SW 1271 (cell line): ENCODE measurements around the gene IRF2.

Source experiments
- DNase-seq, 2 experiments: peaks; one replicate each; lab custom pipeline; 2025; lab: John Stamatoyannopoulos, UW

The IRF2 gene

GRCh38 chr4:184474263-184475095, at the start of gene IRF2:
IRF2 (minus strand) TSS chr4:184474550; CDS start chr4:184429064, 45,486 bp downstream.
- peak; percentile 76 to 83 for DNase-seq

DNA sequence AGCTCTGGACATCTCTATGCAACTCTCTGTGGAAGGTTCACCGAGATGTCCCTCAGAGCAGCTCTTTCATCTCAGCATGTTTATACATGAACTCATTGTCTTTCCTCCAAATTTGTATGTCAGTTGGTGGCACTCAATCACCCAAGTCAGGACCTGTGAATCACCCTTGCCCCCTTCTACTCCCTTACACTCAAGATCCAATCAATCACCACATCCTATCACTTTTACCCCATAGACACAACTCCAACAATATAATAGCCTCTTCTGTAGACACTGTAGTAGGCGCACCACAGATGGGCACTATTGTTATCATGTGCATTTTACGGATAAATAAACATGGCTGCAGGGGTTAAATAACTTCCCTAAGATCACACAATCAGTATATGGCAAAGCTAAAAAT, 41.3 kb upstream of the IRF2 start:
- DNase-seq: no peak

DNA sequence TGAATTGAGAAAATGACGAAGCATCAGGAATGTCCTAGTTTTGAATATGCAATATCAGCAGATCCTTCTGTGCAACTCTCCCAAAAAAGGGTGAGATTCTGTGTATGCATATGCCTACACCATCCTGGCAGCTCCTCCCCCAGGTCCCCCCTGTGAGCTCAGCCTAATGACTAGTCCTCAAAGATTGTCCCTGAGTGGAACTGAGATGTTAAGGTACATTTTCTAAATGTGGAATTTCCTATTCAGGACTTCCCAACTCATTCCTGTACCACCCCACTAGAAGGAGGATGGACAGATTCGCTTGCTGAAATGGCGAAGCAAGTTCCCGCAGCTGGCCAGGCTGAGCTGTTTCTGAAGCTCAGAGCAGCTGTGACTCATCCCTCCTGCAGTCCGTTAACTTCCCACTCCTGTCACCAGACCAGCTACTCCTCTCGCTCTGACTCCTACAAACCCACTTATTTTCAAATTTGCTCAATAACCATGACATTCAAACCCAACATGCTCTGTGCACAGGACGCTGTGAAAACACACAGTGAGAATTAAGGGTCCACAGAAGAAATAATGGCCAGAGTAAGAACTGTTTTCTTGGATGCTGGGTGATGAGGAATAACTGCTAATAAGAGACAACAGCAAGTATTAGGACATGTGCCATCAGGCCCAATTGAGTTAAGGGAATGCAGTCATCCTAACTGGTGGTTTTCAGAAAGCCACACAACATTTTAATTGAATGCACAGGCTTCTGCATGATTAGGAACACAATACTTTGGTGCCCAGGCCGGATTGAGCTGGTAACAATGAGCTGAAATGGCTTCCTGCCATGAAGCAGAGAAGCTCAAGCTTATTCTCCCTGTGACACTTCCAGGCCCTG, 40.0 kb upstream of the IRF2 start:
- DNase-seq: no peak

DNA sequence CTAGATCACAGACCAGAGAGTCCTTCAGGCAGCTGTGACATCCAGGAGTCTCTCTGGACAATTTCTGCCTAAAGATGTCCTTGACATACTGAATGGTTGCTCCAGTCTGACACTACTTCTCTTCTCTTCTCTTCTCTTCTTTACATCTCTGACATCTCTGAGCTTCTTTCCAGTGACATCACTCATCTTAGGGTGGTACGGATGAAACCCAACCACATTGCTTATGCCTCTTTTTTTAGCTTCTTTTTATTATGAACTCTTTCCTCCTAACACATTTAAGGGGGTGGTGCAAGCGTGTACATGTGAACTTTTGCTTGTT, 39.4 kb upstream of the IRF2 start:
- DNase-seq: no peak

GRCh38 chr4:184511156-184511555, 36.8 kb upstream of the IRF2 start:
- no peak for DNase-seq

DNA sequence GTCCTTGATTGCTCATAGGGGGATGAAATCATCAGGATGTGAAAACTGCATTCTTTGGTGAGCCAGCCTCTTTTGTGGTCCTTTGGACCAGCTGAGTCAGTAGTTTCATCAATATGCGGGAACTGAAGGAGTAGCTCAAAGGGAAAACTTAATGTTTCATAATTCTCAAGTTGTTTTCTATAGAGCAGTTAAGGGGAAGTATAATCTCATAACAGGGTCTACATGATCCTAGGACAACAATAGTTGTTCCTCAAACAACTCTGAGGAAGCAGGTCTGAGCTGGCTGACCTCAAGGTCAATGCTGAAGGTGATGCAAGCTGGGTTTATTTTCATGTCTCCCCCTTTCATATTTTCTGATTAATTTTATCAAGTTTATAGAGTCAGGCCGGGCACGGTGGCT, 36.1 kb upstream of the IRF2 start:
- DNase-seq: no peak

GRCh38 chr4:184506527-184507121, 32.3 kb upstream of the IRF2 start:
- DNase-seq: no peak

DNA sequence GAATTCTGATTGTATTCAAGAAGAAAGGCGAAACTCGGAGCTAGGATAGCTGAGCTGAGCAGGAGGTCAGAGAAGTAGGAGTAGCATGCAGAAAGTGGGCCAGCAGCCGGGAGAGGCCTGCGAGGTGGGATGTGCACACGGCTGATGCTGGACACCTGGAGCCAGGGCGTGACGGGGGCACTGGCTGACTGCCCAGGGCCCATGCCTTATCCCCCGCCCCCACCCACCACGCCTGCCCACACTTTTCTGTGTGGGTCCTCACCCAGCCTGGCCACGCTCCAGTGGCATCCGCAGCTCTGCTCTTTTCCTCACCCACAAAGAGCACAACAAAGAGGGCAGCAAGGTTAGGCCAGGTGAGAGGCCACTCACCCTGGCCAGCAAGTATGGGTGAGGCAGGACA, 30.0 kb upstream of the IRF2 start:
- no peak for DNase-seq

DNA sequence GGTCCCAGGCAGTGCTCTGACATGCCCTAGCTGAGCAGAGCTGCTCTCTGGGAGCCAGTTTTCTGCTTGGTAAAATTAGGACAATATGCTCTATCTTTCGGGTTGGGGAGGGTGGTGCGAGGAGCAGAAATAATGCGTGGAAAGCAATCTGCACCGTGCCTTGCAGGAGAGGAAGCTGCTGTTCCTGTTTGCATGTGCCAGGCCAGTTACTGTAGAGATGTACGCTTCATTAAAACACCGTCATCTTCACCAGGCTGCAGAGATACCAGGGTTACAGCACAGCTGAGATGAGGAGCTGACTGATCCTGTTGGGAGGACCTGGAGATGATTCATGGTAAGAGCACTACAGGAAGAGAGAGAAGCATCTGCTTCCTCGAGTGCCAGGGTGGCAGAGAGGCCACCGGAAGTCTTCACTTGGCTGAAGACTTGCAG, 29.5 kb upstream of the IRF2 start:
- no peak for DNase-seq

DNA sequence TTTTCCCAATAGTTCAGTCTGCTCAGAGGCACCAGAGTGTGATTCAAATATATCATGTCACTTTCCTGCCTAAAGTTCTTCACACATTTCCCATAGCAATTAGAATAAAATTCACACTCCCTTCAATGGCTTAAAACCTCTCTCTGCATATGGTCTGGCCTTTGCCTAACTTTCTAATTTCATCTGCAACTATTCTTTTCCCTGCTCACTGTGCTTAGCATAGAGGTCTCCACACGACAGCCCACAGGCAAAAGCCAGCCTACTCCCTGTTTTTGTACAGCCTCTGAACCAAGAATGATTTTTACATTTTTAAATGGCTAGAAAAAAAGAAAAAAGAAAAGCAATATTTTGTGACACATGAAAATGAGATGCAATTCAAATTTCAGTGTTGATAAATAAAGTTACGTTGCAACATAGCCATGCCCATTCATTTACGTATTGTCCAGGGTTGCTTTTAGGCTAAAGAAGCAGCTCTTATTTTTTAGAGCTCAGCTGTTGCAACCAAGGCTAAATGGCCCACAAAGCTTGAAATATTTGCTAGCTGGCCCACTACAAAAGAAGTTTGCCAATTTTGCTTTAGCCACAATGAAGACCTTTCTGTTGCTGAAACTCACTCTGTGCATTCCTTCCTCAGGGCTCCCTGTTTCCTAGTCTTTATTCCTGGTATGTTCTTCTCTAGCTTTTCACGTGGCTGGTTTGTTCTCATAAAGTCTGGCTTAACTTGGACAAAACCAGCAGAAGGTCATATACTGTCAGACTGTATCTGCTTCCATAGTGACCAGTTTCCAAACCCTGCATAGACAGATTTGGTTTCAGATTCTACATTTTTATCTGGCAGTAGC, 26.6 kb upstream of the IRF2 start:
- no peak for DNase-seq

GRCh38 chr4:184499996-184500395, 25.6 kb upstream of the IRF2 start:
- no peak for DNase-seq

DNA sequence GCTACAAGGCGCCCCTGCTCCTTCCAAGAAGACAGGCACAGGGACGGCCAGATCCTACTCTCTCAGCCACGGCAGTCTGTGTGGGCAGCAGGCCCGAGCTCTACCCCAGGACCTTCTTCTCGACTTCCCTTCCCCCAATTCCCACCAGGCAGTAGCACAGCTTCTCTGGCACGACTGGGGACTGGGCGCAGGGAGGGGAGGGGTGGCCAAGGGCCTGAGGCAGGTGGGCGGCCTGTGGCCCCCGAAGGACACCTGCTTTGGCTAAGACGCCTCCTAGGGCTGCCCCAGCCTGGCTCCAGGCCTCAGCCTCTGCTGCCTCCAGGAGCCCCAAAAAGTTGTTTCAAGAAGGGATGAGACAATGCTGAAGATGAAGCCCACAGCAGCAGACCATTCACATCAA, 24.2 kb upstream of the IRF2 start:
- DNase-seq: no peak

- no peak for DNase-seq
Observed at GRCh38 chr4:184489771-184490170, 15.4 kb upstream of the IRF2 start.

- DNase-seq: no peak
Observed at GRCh38 chr4:184487503-184487902, 13.2 kb upstream of the IRF2 start.

DNA sequence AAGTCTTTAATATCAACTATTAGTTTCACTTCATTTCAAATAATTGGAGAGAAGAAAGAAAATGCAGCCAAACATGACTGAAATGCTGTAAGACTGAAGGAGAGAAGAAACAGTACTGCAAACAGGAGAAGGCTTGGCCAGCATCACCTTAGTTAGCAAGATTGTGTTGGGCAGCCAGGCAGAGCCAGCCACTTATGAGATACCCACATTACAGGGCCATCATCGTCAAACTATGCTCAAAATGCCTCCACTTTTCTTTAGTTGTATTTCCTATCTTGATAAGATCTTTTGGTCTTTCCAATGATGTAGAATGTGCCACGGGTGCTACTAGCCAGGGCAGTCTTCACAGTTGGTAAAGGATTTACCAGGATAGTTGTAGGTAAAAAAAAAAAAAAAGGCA, 10.9 kb upstream of the IRF2 start:
- no peak for DNase-seq

DNA sequence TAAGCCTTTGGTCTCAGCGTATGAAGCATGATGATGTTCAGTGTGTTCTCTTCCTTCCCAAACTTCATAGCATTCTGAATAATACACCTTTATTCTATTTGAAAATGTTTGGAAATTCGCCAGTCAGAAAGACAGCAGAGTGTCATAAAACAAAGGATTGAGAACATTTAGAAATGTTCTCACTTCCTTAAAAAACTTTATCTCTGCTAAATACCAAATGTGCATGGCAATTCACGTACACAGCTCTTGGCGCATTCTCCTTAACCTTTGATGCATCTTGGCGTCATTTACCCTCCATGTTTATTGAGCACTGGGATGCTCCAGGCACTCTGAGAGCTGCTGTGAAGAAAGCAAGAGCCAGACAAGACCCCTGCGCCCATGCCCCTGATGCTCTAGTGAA, 7.2 kb upstream of the IRF2 start:
- DNase-seq: no peak

DNA sequence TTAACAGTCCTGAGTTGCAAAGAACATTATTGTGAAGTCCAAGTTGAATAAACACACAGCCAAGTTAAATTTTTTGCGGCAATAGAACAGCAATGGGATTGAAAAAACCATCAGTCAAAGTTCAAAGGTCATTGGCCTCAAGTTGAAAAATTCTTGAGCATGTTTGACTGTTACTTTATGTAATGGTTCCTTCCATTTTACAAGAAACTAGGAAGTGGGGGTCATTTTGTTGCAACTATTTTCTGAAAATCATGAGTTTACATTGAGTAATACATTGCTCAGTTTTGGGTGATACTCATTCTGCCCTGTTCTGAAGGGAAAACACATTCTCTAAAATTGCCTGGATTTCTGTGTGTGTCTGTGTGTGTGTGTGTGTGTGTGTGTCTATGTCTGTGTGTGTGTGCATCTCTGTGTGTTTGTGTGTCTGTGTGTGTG, 5.2 kb upstream of the IRF2 start:
- no peak for DNase-seq

DNA sequence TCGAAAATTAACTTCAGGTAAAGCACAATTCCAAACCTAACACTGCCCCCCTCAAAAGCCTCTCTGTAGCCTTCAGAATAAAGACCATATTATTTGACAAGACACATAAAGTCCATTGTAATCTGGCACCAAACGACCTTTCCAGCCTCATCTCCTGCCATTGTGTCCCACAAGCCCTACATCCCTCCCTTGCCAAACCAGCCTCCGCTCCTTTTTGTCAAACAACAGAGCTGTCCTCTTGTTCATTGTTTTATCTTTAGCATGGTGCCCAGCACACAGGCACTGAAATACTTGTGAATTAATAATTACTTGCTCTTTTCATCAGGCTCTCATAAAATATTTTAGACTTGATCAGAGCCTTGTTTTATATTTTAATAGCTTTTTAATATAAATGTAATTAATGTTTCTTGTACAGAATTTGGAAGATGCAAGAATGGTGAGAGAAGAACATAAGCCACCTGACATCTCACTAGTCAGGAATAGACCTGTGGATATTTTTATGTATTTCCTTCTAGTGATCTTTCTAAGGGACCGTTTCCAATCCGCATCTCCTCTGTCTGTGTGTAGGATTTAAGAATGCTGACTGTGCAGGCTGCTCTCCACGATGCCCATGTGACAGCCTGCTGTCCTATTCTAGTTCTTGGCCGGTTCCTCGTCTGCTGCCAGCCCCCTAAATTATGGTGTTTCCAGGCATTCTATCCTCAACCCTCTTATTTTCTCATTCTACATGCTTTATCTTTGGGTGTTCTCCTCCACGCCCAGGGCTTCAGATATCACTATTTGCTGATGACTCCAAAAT, 3.0 kb upstream of the IRF2 start:
- no peak for DNase-seq

DNA sequence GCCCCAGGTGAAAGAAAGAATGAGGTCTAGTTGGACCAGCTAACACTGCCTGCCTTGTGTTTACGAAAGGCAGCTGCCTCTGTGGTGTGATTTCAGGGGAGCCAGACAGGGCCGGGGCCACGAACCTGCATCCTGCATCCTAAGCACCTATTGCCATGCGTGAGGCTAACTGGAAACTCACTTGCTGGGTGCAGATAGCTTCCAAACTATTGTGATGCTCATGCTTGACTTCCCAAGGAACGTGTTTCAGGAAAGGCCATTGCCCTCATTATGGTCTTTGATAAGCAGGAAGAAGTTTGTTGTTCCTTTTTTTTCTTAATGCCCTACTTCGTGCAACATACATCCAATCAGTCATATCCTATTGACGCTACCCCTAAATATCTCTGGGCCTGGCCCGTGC, 2.3 kb upstream of the IRF2 start:
- DNase-seq: no peak

DNA sequence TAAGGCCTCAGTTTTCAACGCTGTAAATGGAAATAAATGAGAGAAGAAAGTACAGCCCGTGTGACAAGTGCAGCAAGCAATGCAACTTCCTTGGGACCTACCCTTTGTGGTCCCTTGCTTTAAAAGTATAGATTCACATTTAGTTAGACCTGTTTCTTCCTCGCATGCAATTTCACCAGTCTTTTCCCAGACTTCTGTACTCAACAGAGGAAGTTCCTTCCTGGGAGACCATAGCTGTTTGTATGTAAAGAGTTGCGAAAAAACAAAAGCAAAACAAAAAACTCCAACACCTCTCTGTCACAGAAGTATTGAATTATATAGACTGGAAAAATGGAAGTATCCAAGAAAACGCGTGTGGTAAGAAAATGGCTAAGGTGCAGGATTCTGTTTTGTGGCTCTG, 1.1 kb upstream of the IRF2 start:
- DNase-seq: no peak

DNA sequence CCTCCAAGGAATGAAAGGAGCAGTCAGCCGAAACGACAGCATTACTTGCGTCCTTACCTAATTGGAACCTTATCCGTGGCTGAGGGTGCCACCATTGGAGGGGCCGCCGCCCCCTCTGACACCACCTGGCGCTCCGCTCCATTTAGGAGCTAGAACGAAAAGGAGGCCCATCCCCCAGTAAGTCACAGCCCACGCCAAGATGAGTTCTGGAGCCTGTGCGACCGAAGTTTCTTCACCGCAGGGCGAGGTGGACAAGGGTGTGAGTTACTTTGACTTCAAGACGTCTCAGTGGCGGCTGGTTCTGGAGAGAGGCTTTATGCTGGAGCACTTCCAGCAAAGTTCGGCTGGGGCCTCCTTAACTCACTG, 729 bp upstream of the IRF2 start:
- peak in 1 of 2 experiments; percentile 23 for DNase-seq
